Ovary (tissue), 9 donors: ENCODE measurements around the gene RRAGB. TPM values are rescaled to one million over a fixed set of nuclear protein-coding genes. Genes with fewer than 3 reads are reported as not detected.

ENCODE experiments used
- DNase-seq, 5 donors: peaks; one replicate each; pipeline ENCODE4 v3.0.0-alpha.2; 2019 to 2020
- H3K27ac ChIP-seq, 2 donors: fragments of 200-600 bp; one replicate each; pipeline versions ENCODE4 v1.5.1 to v1.8.0; 2019 to 2022
- H3K27me3 ChIP-seq: fragments of 200-600 bp; one replicate; pipeline ENCODE4 v1.8.0; 2022
- H3K36me3 ChIP-seq: fragments of 200-600 bp; sonication (generic); one replicate; pipeline ENCODE4 v1.5.1; 2019
- H3K4me1 ChIP-seq: one replicate; pipeline ENCODE4 v1.8.1; 2013; ENCODE audit warnings: mild to moderate bottlenecking, moderate library complexity; ENCODE audit not compliant: insufficient read depth
- H3K4me3 ChIP-seq: fragments of 200-600 bp; sonication (generic); one replicate; pipeline ENCODE4 v1.5.1; 2017
- H3K9me3 ChIP-seq, 2 donors: fragments of 200-600 bp in 1 of 2; sonication (generic) in 1 of 2; one replicate each; pipeline versions ENCODE4 v1.5.1 to v1.8.1; 2013 to 2019; ENCODE audit warnings: mild to moderate bottlenecking in 1 of 2, moderate library complexity in 1 of 2
- CTCF ChIP-seq, 3 donors: fragments of 450-650 bp in 2 of 3; fragments of 200-600 bp in 1 of 3; IDR thresholded peaks; one replicate each; pipeline versions ENCODE4 v1.5.1 to v1.8.0; 2016 to 2022; ENCODE audit warnings: antibody characterized with exemption in 3 of 3, mild to moderate bottlenecking in 1 of 3
- EP300 ChIP-seq: sonication (generic); formaldehyde crosslinking; IDR thresholded peaks from one replicate; pipeline ENCODE4 v1.6.1; 2017; ENCODE audit warnings: antibody characterized with exemption
- POLR2A ChIP-seq: fragments of 450-650 bp; IDR thresholded peaks from one replicate; pipeline ENCODE4 v1.6.1; 2017; ENCODE audit warnings: antibody characterized with exemption, mild to moderate bottlenecking, moderate library complexity
- WGBS, 3 donors: extraction: QIAGEN DNeasy Blood & Tissue Kit in 1 of 3; methylation state at CpG; one replicate each; pipeline versions ENCODE4 v1.1.5 to v1.1.7; 2013 to 2017; 5-methylcytosine and 5-hydroxymethylcytosine counted together
- intact Hi-C, 4 donors: fragments of 100-400 bp; cut with DNase I; formaldehyde crosslinking; loops; one replicate each; pipeline versions ENCODE4 v1.11.0 to v1.15.1; 2022 to 2023
- polyA plus RNA-seq, 2 donors: library from polyadenylated mRNA; stranded (reverse); fragments of 200-250 nt in 1 of 2; fragments of 350-450 nt in 1 of 2; fragmentation: Illumina TruSeq in 1 of 2; extraction: RNeasy Lipid Tissue Mini Kit (QIAGEN cat#74804) in 1 of 2; gene quantifications; one replicate each; pipeline ENCODE4 v1.2.3, GENCODE V29; 2013 to 2014
- total RNA-seq, 7 donors: library from RNA; depleted of rRNA in 2 of 7; stranded (reverse); fragments of >200 nt in 2 of 7; fragmentation: NEBNext Ultra II Directional in 3 of 7; extraction: Animal tissue kit (Norgen Biotek cat#: 25700) in 3 of 7; gene quantifications; one replicate each; pipeline versions ENCODE4 v1.1.0 to v1.2.4, GENCODE V29; 2016 to 2023
- donor health status: DM: no; HTN: no; CAD: no; lungs with moderate emphysema.
- donor health status: DM: no; HTN: no; CAD: no.
- donor health status: Bipolar disorder and iron deficiency.
- donor health status: DM: yes; HTN: yes; CAD: no.
- donor health status: DM: no; HTN: no; CAD: no.
- donor health status: DM: yes; HTN: yes; CAD: no.

The RRAGB gene
- total and polyA plus RNA-seq, 9 donors, result 17.7 to 28.3 (median 25.8) TPM

GRCh38 chrX:55777596-55777995 is 60.0 kb downstream of the RRAGB start:
- 86 to 90% (median 88%) methylated on average over 2 of the region's 2 CpGs for WGBS, 3 donors
- H3K4me3 ChIP-seq, result no peak overlapping the region
- DNase-seq, result no peak
- H3K36me3 ChIP-seq, result no peaks in the 10 kb centered on the region
- H3K27me3 ChIP-seq, result no peaks in the 10 kb centered on the region
- no peak overlapping the region for H3K27ac ChIP-seq
- intact Hi-C loops, result no loop called here
- TF ChIP-seq EP300 (no peak), CTCF (IDR thresholded peaks at IDR 0.05) (no peak), POLR2A (no peak)
- no peaks in the 10 kb centered on the region for H3K4me1 ChIP-seq
- no peaks in the 10 kb centered on the region for H3K9me3 ChIP-seq

GRCh38 chrX:55778322-55778721 is 60.8 kb downstream of the RRAGB start:
- H3K9me3 ChIP-seq, result no peaks in the 10 kb centered on the region
- H3K4me1 ChIP-seq, result no peaks in the 10 kb centered on the region
- no peak overlapping the region for H3K4me3 ChIP-seq
- TF ChIP-seq EP300, result no peak
- no peak overlapping the region for H3K27ac ChIP-seq
- DNase-seq, result no peak
- H3K27me3 ChIP-seq, result no peaks in the 10 kb centered on the region
- H3K36me3 ChIP-seq, result no peaks in the 10 kb centered on the region
- intact Hi-C loops, result no loop called here

- WGBS, 3 donors, result 83 to 88% (median 83%) methylated on average over 3 of the region's 3 CpGs
- no peak overlapping the region for H3K4me3 ChIP-seq
- no peak for DNase-seq
- H3K4me1 ChIP-seq, result no peaks in the 10 kb centered on the region
- intact Hi-C loops, result no loop called here
- no peaks in the 10 kb centered on the region for H3K36me3 ChIP-seq
- no peaks in the 10 kb centered on the region for H3K27me3 ChIP-seq
- TF ChIP-seq EP300, result no peak
- H3K27ac ChIP-seq, result no peak overlapping the region
- H3K9me3 ChIP-seq, result no peaks in the 10 kb centered on the region
Measured at GRCh38 chrX:55783723-55784122, 66.2 kb downstream of the RRAGB start.

GRCh38 chrX:55787063-55787462 is 69.5 kb downstream of the RRAGB start:
- Histone ChIP-seq H3K36me3 (no peaks in the 10 kb centered on the region), H3K4me3 (no peak overlapping the region), H3K4me1 (no peaks in the 10 kb centered on the region), H3K9me3 (no peaks in the 10 kb centered on the region), H3K27ac (no peak overlapping the region), H3K27me3 (no peaks in the 10 kb centered on the region)
- no peak for DNase-seq
- intact Hi-C loops, result no loop called here
- no peak for TF ChIP-seq CTCF (IDR thresholded peaks at IDR 0.05)
- TF ChIP-seq EP300, result no peak
- TF ChIP-seq POLR2A, result no peak

GRCh38 chrX:55787727-55788126 is 70.2 kb downstream of the RRAGB start:
- 47 to 63% (median 56%) methylated on average over 2 of the region's 2 CpGs for WGBS, 3 donors

More at GRCh38 chrX:55787727-55788126, 70.2 kb downstream of the RRAGB start:
- no peak for DNase-seq
- intact Hi-C loops, result no loop called here
- H3K4me1 ChIP-seq, result no peaks in the 10 kb centered on the region
- TF ChIP-seq POLR2A, result no peak
- no peak for TF ChIP-seq CTCF (IDR thresholded peaks at IDR 0.05)
- no peak for TF ChIP-seq EP300
- H3K27ac ChIP-seq, result no peak overlapping the region
- no peak overlapping the region for H3K4me3 ChIP-seq
- no peaks in the 10 kb centered on the region for H3K36me3 ChIP-seq
- no peaks in the 10 kb centered on the region for H3K27me3 ChIP-seq
- no peaks in the 10 kb centered on the region for H3K9me3 ChIP-seq
